GM12878 (cell line): ENCODE data around the gene TSPYL6.

Source experiments
- MXI1 ChIP-seq: fragments of 150-350 bp; IDR thresholded peaks from 2 replicates; pipeline ENCODE4 v1.6.1; 2011; ENCODE audit warnings: low read depth, mild to moderate bottlenecking, inconsistent platforms, low read length, improper control_type of control experiment
- RCOR1 ChIP-seq: conservative IDR thresholded peaks from 2 replicates; pipeline ENCODE4 v1.6.1; 2012; ENCODE audit warnings: low read depth, low read length, improper control_type of control experiment

- TF ChIP-seq RCOR1 (no peak), MXI1 (no peak)
Measured at GRCh38 chr2:54237428-54237827, 18.6 kb downstream of the TSPYL6 start.
